ENCODE results near the gene PCDH9.

GRCh38 chr13:66577358-66577757, 652.8 kb downstream of the PCDH9 start:
- no peak for TF ChIP-seq CTCF (IDR thresholded peaks at IDR 0.05)
- TF ChIP-seq POLR2A (IDR thresholded peaks at IDR 0.05), result no peak

All from right lobe of liver (tissue), 4 donors.